RPMI8226 (cell line): Measurements from ENCODE around the gene NUP62.
A peak's percentile ranks its signal among the peaks of the same experiment; 100 is the strongest.

Experiments used
- DNase-seq: peaks from one replicate; pipeline ENCODE4 v3.0.0-alpha.2; 2015

NUP62 gene

GRCh38 chr19:49879243-49879963 is 49.9 kb downstream of the NUP62 start:
- no peak for DNase-seq

GRCh38 chr19:49878744-49879070 is 50.6 kb downstream of the NUP62 start:
- DNase-seq = no peak

GRCh38 chr19:49877879-49878743 is 51.2 kb downstream of the NUP62 start:
- DNase-seq = peak; percentile 99

- DNase-seq = peak; percentile 100
Measured at GRCh38 chr19:49877020-49877878, 52.1 kb downstream of the NUP62 start, which contains the start of the genes AKT1S1 and TBC1D17. Gene AKT1S1, minus strand, starts transcription at chr19:49877355. Its CDS starts 4,060 bp downstream, at chr19:49873295. Gene TBC1D17, plus strand, starts transcription at chr19:49877702. Its CDS starts 22 bp downstream, at chr19:49877724.

GRCh38 chr19:49876422-49877019 is 52.8 kb downstream of the NUP62 start:
- peak; percentile 98 for DNase-seq

- DNase-seq = peak; percentile 52
Measured at GRCh38 chr19:49875857-49876421, 53.4 kb downstream of the NUP62 start.

GRCh38 chr19:49875177-49875576 is 54.1 kb downstream of the NUP62 start:
- no peak for DNase-seq

GRCh38 chr19:49874503-49875157 is 54.7 kb downstream of the NUP62 start:
- no peak for DNase-seq

- no peak for DNase-seq
Measured at GRCh38 chr19:49873834-49874233, 55.5 kb downstream of the NUP62 start.

- no peak for DNase-seq
Measured at GRCh38 chr19:49873129-49873521, 56.2 kb downstream of the NUP62 start.

- no peak for DNase-seq
Measured at GRCh38 chr19:49872245-49873128, 56.8 kb downstream of the NUP62 start.

- no peak for DNase-seq
Measured at GRCh38 chr19:49871349-49871985, 57.8 kb downstream of the NUP62 start.

GRCh38 chr19:49870309-49870901 is 58.9 kb downstream of the NUP62 start:
- DNase-seq = no peak

GRCh38 chr19:49869484-49870308 is 59.6 kb downstream of the NUP62 start:
- peak; percentile 98 for DNase-seq

- no peak for DNase-seq
Measured at GRCh38 chr19:49869009-49869483, 60.3 kb downstream of the NUP62 start.

GRCh38 chr19:49866933-49867782 is 62.1 kb downstream of the NUP62 start, which contains the start of gene PNKP:
Gene PNKP, minus strand, starts transcription at chr19:49867576. Its CDS starts 372 bp downstream, at chr19:49867204.
- peak; percentile 89 for DNase-seq

GRCh38 chr19:49864890-49865289 is 64.4 kb downstream of the NUP62 start:
- DNase-seq = no peak

GRCh38 chr19:49863935-49864320 is 65.4 kb downstream of the NUP62 start:
- DNase-seq = no peak
